HG02588 (cell line): ENCODE data around the gene MISP.
"Not testable (repeated sequence)": the region's sequence is repeated elsewhere in the genome, so short reads cannot be mapped to it uniquely, and the experiment has no call there.

ENCODE experiments used
- ATAC-seq: cut with Tn5 transposase; IDR thresholded peaks from one replicate; pipeline ENCODE4 v1.9.1; 2021; ENCODE audit warnings: mild to moderate bottlenecking, moderate library complexity; ENCODE audit not compliant: unreplicated experiment

MISP gene

DNA sequence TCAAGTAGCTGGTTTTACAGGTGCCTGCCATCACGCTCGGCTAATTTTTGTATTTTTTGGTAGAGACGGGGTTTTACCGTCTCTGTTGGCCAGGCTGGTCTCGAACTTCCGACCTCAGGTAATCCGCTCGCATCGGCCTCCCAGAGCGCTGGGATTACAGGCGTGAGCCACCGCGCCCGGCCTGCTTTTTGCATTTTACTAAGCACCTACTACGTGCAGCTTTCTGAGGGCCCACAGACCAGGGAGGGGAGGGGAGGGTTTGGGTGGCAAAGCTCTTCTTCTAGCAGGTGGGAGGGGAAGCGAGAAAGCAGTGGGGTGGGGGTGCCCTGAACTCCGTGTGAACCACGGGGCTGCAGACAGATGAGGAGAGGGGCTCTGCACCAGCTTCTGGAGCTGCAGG lies 27.2 kb upstream of the MISP start:
- ATAC-seq, result no peak

GRCh38 chr19:725461-726089 lies 25.3 kb upstream of the MISP start:
- ATAC-seq, result no peak

DNA sequence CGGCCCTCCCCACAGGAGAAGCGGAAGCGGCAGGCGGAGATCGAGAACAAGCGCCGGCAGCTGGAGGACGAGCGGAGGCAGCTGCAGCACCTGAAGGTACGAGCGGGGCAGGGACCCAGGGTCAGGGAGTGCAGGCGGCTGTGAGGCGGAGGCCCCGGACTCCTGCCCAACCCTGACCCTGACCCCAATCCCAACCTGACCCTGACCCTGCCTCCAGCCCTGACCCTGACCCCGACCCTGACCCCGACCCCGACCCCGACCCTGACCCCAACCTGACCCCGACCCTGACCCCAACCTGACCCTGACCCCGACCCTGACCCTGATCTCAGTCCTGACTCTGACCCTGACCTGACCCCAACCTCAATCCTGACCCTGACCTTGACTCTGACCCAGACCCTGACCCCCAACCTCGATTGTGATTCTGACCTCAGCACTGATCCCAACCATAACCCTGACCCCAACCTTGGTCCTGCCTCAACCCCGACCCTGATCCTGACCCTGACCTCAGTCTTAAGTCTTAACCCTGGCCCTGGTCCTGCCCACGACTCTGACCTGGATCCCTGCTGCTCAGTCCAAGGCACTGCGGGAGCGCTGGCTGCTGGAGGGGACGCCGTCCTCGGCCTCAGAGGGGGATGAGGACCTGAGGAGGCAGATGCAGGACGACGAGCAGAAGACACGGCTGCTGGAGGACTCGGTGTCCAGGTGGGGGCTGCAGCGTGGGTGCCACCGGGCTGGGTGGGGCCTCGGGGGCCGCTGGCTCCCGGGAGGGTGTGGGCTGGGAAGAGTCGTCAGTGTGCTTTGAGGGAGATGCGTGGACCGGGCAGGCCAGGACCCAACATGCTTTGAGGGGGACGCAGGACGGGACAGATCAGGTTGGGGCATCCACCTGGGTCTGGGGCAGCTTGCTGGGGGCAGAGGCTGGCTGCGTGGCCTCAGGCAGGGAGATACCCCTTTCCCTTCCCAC lies 23.6 kb upstream of the MISP start:
- ATAC-seq, result no peak

DNA sequence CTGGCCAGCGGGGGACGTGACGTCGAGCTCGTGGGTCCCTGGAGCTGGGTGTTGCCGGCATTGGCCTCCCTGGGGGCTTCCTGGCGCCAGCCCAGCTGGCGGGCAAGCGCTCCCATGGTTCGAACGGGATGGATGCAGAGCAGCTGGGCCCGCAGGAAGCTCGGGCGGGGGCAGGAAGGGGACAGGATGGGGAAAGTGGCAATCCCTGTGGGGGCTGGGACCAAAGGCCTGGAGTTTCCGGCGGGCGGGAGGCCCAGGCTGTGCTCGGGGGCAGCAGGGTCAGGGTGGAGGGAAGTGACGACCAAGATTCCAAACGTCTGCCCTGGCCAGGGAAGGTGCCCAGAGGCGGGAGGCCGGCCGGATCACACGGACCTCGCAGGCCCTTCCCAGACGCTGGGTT lies 22.9 kb upstream of the MISP start:
- ATAC-seq, result no peak

DNA sequence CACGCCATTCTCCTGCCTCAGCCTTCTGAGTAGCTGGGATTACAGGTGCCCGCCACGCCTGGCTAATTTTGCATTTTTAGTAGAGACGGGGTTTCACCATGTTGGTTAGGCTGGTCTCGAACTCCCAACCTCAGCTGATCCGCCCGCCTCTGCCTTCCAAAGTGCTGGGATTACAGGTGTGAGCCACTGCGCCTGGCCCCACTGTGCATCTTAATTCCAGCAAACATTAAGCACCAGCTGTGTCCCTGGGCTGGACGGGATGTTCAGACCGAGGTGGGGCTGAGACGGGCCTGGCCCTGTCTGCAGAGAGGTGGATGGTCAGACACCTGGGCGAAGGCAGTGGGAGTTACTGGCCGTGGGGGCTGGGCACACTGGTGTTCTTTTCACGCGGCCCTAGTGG lies 21.3 kb upstream of the MISP start:
- ATAC-seq, result not testable (repeated sequence)

- ATAC-seq, result no peak
Observed at GRCh38 chr19:729965-730668, 20.8 kb upstream of the MISP start.

GRCh38 chr19:731000-731399 lies 19.9 kb upstream of the MISP start:
- no peak for ATAC-seq

DNA sequence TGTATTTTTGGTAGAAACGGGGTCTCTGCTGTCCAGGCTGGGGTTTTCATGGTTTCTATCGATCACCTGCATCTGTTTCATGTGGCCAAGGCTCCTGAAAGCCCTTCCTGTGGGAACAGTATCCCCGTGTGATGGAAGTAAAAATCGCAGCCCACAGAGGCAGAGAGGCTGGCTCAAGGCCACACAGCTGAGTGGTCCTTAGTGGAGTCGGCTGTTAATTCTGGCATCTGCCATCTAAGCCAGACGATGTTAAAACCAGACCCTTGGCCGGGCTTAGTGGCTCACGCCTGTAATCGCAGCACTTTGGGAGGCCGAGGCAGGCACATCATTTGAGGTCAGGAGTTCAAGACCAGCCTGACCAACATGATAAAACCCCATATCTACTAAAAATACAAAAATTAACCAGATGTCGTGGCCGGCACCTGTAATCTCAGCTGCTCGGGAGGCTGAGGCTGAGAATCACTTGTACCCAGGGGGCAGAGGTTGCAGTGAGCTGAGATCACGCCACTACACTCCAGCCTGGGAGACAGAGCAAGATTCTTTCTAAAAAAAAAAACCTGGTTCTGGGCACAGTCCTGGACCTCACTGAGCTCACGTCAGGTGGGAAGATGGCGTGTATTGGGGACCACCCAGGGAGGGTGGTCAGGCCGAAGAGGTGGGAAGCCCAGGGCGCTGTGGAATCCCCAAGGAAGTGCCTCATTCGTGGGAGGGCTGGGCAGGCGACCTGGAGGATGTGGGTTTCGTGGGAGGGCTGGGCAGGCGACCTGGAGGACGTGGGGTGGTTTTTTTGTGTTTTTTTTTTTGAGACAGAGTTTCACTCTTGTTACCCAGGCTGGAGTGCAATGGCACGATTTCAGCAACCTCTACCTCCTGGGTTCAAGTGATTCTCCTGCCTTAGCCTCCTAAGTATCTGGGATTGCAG lies 18.5 kb upstream of the MISP start:
- ATAC-seq, result no peak

DNA sequence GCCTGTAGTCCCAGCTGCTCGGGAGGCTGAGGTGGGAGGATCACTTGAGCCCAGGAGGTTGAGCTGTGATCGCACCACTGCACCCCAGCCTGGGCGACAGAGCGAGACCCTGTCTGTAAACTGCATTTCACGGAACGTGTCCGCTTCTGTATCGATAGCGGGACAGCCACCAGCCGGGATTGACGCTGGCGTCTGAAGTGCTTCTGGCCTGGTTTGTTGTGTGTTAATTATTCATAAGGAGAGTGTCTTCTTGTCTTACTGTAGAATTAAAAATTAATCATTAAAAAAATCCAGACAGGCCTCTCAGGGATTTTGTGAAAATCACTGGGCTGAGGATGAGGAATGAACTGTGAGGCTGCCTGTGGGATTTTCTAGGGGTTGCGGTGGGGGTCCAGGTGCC lies 16.2 kb upstream of the MISP start:
- no peak for ATAC-seq

GRCh38 chr19:736125-736524 lies 14.8 kb upstream of the MISP start:
- no peak for ATAC-seq

- ATAC-seq, result no peak
Observed at GRCh38 chr19:737591-738093, 13.3 kb upstream of the MISP start.

DNA sequence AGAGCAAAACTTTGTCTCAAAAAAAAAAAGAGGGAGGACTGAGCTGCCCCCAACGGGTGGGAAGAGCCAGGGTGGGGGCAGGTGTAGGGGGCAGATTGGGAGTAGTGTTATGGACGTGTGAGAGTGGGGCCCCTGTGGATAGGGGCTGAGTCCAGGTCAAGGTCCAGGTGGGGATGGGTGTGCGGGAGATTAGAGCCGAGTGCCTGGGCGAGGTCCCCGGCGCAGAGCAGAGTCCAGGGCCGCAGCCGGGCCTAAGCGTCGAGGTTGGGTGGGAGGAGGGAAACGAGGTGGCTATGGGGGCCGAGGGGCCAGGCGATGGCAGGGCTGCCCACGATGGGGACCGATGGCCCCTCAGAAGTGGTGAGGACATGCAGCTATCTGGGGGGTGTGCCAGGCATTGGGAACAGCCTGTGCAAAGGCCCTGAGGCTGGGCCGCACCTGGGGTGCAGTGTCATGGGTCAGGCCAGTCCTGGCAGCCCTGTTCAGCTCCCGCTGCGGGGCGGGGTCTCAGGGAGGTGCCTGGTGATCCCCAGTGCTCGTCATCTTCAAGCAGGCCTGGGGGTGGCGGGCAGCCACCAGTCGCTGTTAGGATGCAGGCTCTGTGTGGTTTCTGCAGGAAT lies 12.3 kb upstream of the MISP start:
- no peak for ATAC-seq

GRCh38 chr19:739998-740715 lies 10.8 kb upstream of the MISP start:
- no peak for ATAC-seq

DNA sequence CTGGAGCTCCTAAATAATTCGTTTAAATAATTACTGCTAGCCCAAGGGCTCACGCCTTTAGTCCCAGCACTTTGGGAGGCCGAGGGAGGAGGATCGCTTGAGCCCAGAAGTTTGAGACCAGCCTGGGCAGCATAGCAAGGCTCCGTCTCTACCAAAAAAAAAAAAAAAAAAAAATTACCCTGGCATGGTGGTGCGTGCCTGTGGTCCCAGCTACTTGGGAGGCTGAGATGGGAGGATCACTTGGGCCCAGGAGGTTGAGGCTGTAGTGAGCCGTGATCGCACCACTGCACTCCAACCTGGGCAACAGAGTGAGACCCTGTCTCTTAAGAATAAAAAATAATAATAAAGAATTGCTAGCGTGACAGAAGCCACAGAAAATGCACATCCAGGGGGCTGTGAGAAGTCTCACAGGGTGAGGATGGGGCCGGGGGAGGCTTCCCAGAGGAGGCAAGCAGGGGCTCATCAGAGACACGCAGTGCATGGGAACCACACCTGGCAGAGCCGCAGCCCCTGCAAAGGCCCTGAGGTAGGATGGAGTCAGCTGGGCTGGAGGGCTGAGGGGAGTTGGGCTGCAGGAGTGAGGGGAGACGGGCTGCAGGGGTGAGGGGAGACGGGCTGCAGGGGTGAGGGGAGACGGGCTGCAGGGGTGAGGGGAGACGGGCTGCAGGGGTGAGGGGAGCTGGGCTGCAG lies 10.0 kb upstream of the MISP start:
- ATAC-seq, result not testable (repeated sequence)

DNA sequence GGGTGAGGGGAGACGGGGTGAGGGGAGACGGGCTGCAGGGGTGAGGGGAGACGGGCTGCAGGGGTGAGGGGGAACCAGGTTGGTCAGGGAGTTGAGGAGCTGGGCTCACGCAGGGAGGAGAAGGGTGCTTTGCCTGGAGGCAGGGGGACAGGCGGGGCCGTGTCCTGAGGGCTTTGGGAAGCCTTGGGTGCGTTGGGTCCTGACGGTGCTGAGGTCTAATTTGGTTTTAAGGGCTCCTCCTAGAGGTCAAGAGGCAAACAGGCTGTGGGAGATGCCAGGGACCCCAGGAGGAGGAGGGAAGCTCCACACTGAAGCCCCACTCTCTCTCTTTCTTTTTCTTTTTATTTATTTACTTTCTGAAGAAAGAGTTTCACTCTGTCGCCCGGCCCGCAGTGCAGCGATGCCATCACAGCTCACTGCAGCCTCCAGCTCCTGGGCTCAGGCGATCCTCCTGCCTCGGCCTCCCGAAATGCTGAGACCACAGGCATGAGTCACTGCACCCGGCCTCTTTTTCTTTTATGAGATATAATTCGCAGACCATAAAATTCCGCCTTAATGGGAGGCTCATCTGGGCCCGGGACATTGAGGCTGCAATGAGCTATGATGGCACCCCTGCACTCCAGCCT lies 9.3 kb upstream of the MISP start:
- no peak for ATAC-seq

- ATAC-seq, result no peak
Observed at GRCh38 chr19:742540-743075, 8.3 kb upstream of the MISP start.

DNA sequence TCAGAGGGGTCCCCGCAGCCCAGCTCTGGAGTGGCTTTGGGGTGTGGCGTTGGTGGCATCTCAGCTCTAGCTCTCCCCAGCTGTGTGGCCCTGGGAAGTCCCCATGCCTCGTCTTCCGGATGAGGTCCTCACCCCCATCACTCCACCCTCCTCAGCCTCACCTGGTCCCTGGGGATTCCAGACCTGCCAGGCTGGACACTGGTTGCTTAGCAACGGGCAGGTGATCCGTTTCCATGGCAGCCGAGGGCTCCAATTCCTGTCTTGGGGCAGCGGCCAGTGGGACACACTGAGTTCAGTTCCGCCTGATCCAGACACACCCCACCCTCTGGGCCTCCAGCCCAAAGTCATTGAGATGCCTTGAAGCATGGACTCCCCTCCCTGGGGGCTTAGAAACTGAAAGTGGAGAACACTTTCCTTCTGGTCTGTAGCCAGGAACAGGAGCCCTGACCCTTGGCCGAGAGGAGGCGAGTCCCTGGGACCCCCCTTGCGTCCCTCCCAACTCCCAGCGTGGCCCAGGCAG lies 7.7 kb upstream of the MISP start:
- no peak for ATAC-seq

GRCh38 chr19:745138-745537 lies 5.8 kb upstream of the MISP start:
- ATAC-seq, result not testable (repeated sequence)
